ENCODE data around the gene RXRG.

The RXRG gene

GRCh38 chr1:165416876-165417275 lies 28.1 kb downstream of the RXRG start:
- H3K4me1 ChIP-seq (ENCODE audit: low read length), result no peaks in the 10 kb centered on the region
- H3K4me2 ChIP-seq (ENCODE audit: low read length), result no peak overlapping the region
- no peak overlapping the region for H3K27ac ChIP-seq (ENCODE audit: low read length)
- H4K20me1 ChIP-seq (ENCODE audit: insufficient read depth, low read length), result no peaks in the 10 kb centered on the region
- no peaks in the 10 kb centered on the region for H3K36me3 ChIP-seq (replicated peaks; ENCODE audit: low read depth, low read length)
- no peaks in the 10 kb centered on the region for H3K79me2 ChIP-seq (ENCODE audit: low read length)
- H3K9me3 ChIP-seq (ENCODE audit: insufficient read depth, low read length), result no peaks in the 10 kb centered on the region
- TF ChIP-seq CTCF (IDR thresholded peaks at IDR 0.05; ENCODE audit: low read depth, low read length) (no peak), EZH2phosphoT487 (IDR thresholded peaks at IDR 0.05; ENCODE audit: low read depth) (no peak)
- no peak overlapping the region for H3K9ac ChIP-seq (ENCODE audit: low read length)
- H3K4me3 ChIP-seq (ENCODE audit: low read length), result no peak overlapping the region
- H3K27me3 ChIP-seq (ENCODE audit: low read depth, low read length), result peaks cover 87% of the 10 kb centered on the region
- no peak overlapping the region for H2AFZ ChIP-seq (ENCODE audit: low read depth, low read length)

- no peak overlapping the region for H3K27ac ChIP-seq (ENCODE audit: low read length)
- no peak overlapping the region for H3K9ac ChIP-seq (ENCODE audit: low read length)
- no peak overlapping the region for H2AFZ ChIP-seq (ENCODE audit: low read depth, low read length)
- no peaks in the 10 kb centered on the region for H3K4me1 ChIP-seq (ENCODE audit: low read length)
- peaks cover 91% of the 10 kb centered on the region for H3K27me3 ChIP-seq (ENCODE audit: low read depth, low read length)
- TF ChIP-seq CTCF (IDR thresholded peaks at IDR 0.05; ENCODE audit: low read depth, low read length), result no peak
- no peak for TF ChIP-seq EZH2phosphoT487 (IDR thresholded peaks at IDR 0.05; ENCODE audit: low read depth)
- H3K4me3 ChIP-seq (ENCODE audit: low read length), result no peak overlapping the region
- no peaks in the 10 kb centered on the region for H3K36me3 ChIP-seq (replicated peaks; ENCODE audit: low read depth, low read length)
- no peaks in the 10 kb centered on the region for H4K20me1 ChIP-seq (ENCODE audit: insufficient read depth, low read length)
- no peaks in the 10 kb centered on the region for H3K79me2 ChIP-seq (ENCODE audit: low read length)
- H3K9me3 ChIP-seq (ENCODE audit: insufficient read depth, low read length), result no peaks in the 10 kb centered on the region
- no peak overlapping the region for H3K4me2 ChIP-seq (ENCODE audit: low read length)
Observed at GRCh38 chr1:165415068-165415467, 29.9 kb downstream of the RXRG start.

- H3K27ac ChIP-seq (ENCODE audit: low read length), result no peak overlapping the region
- H3K9ac ChIP-seq (ENCODE audit: low read length), result no peak overlapping the region
- no peak overlapping the region for H2AFZ ChIP-seq (ENCODE audit: low read depth, low read length)
- H3K27me3 ChIP-seq (ENCODE audit: low read depth, low read length), result peaks cover 91% of the 10 kb centered on the region
- H3K4me1 ChIP-seq (ENCODE audit: low read length), result no peaks in the 10 kb centered on the region
- no peaks in the 10 kb centered on the region for H4K20me1 ChIP-seq (ENCODE audit: insufficient read depth, low read length)
- H3K79me2 ChIP-seq (ENCODE audit: low read length), result no peaks in the 10 kb centered on the region
- TF ChIP-seq EZH2phosphoT487 (IDR thresholded peaks at IDR 0.05; ENCODE audit: low read depth) (no peak), CTCF (IDR thresholded peaks at IDR 0.05; ENCODE audit: low read depth, low read length) (no peak)
- no peaks in the 10 kb centered on the region for H3K9me3 ChIP-seq (ENCODE audit: insufficient read depth, low read length)
- no peak overlapping the region for H3K4me3 ChIP-seq (ENCODE audit: low read length)
- H3K4me2 ChIP-seq (ENCODE audit: low read length), result no peak overlapping the region
- H3K36me3 ChIP-seq (replicated peaks; ENCODE audit: low read depth, low read length), result no peaks in the 10 kb centered on the region
Observed at GRCh38 chr1:165414620-165415019, 30.3 kb downstream of the RXRG start.

- no peak overlapping the region for H3K4me3 ChIP-seq (ENCODE audit: low read length)
- peaks cover 93% of the 10 kb centered on the region for H3K27me3 ChIP-seq (ENCODE audit: low read depth, low read length)
Observed at GRCh38 chr1:165411396-165411795, 33.5 kb downstream of the RXRG start.

More at GRCh38 chr1:165411396-165411795, 33.5 kb downstream of the RXRG start:
- no peak overlapping the region for H3K27ac ChIP-seq (ENCODE audit: low read length)
- TF ChIP-seq EZH2phosphoT487 (IDR thresholded peaks at IDR 0.05; ENCODE audit: low read depth) (no peak), CTCF (IDR thresholded peaks at IDR 0.05; ENCODE audit: low read depth, low read length) (no peak)
- H3K9ac ChIP-seq (ENCODE audit: low read length), result no peak overlapping the region
- no peaks in the 10 kb centered on the region for H3K79me2 ChIP-seq (ENCODE audit: low read length)
- H3K4me1 ChIP-seq (ENCODE audit: low read length), result no peaks in the 10 kb centered on the region
- H2AFZ ChIP-seq (ENCODE audit: low read depth, low read length), result no peak overlapping the region
- H4K20me1 ChIP-seq (ENCODE audit: insufficient read depth, low read length), result no peaks in the 10 kb centered on the region
- H3K36me3 ChIP-seq (replicated peaks; ENCODE audit: low read depth, low read length), result no peaks in the 10 kb centered on the region
- no peaks in the 10 kb centered on the region for H3K9me3 ChIP-seq (ENCODE audit: insufficient read depth, low read length)
- no peak overlapping the region for H3K4me2 ChIP-seq (ENCODE audit: low read length)
